HepG2 (cell line): ENCODE results near the gene AP4S1. TPM values are rescaled to one million over a fixed set of nuclear protein-coding genes. Genes with fewer than 3 reads are reported as not detected.

Experiments used
- ATAC-seq: fragments of 200-7000 bp; cut with Tn5 transposase; 3 replicates; pipeline ENCODE4 v1.9.1; 2020; ENCODE audit warnings: mild to moderate bottlenecking, moderate library complexity
- BruUV-seq: library from RNA; stranded (reverse); fragments of 400-500 nt; replicated peaks from 2 replicates; lab custom pipeline; 2021; lab: Mats Ljungman, UMichigan
- CTCF ChIA-PET: fragments of 300-600 bp; formaldehyde crosslinking; extraction: SDS; loops from one replicate; lab custom pipeline; 2021; ENCODE audit warnings: low total read pairs, inconsistent platforms, low intra/inter-chr PET ratio; lab: Yijun Ruan, JAX
- POLR2A ChIA-PET: fragments of 350-600 bp; sonication (Branson Sonifier 250); formaldehyde crosslinking; loops from one replicate; lab custom pipeline; 2020; ENCODE audit warnings: antibody characterized with exemption, inconsistent platforms; lab: Yijun Ruan, JAX
- DNase-seq: peaks from one replicate; pipeline ENCODE4 v3.0.0-alpha.2; 2015; ENCODE audit warnings: low spot score
- FAIRE-seq: peaks from 3 replicates; lab custom pipeline; 2011; peaks lifted over from hg19 to GRCh38; lab: Jason Lieb, UNC
- H2AFZ ChIP-seq: one replicate; pipeline ENCODE4 v1.6.1; 2011; ENCODE audit warnings: low read length, inconsistent platforms
- H3K27ac ChIP-seq: fragments of 300-600 bp; 3 replicates; pipeline ENCODE4 v1.8.0; 2011; ENCODE audit warnings: mixed run types, mild to moderate bottlenecking, mixed read lengths, low read length, inconsistent platforms; ENCODE audit not compliant: insufficient read depth; ENCODE audit errors: extremely low read length
- H3K27me3 ChIP-seq, 2 experiments: fragments of 200-600 bp in 1 of 2; 2 replicates in 1 of 2; 3 replicates in 1 of 2; pipeline versions ENCODE4 v1.6.0 to v1.8.0; 2011; ENCODE audit warnings: low read length in 2 of 2, mild to moderate bottlenecking in 2 of 2, moderate library complexity in 2 of 2, inconsistent platforms in 1 of 2; ENCODE audit not compliant: insufficient read depth in 2 of 2, control insufficient read depth in 1 of 2
- H3K36me3 ChIP-seq, 2 experiments: fragments of 200-600 bp in 1 of 2; replicated peaks in 1 of 2; 2 replicates in 1 of 2; 3 replicates in 1 of 2; pipeline versions ENCODE4 v1.5.1 to v1.8.0; 2011; ENCODE audit warnings: low read length in 2 of 2, inconsistent platforms in 1 of 2; ENCODE audit not compliant: insufficient read depth in 2 of 2, control insufficient read depth in 1 of 2
- H3K4me1 ChIP-seq: 2 replicates; pipeline ENCODE4 v1.5.1; 2012; ENCODE audit warnings: low read length, inconsistent platforms; ENCODE audit not compliant: insufficient read depth
- H3K4me2 ChIP-seq: 2 replicates; pipeline ENCODE4 v1.6.0; 2011; ENCODE audit warnings: low read depth, low read length, inconsistent platforms
- H3K4me3 ChIP-seq, 3 experiments: fragments of 200-600 bp in 1 of 3; sonication (generic), shearing (Covaris generic) in 1 of 3; replicated peaks in 1 of 3; 2 replicates each; pipeline ENCODE4 v1.5.1; 2011 to 2016; ENCODE audit warnings: low read length in 3 of 3, inconsistent platforms in 2 of 3, low read depth in 2 of 3, mild to moderate bottlenecking in 2 of 3, control low read depth in 1 of 3, mixed read lengths in 1 of 3; ENCODE audit not compliant: insufficient read depth in 1 of 3
- H3K79me2 ChIP-seq: one replicate; pipeline ENCODE4 v1.6.1; 2011; ENCODE audit warnings: low read length, inconsistent platforms; ENCODE audit not compliant: insufficient read depth
- H3K9ac ChIP-seq: 2 replicates; pipeline ENCODE4 v1.6.0; 2011; ENCODE audit warnings: mild to moderate bottlenecking, low read depth, low read length, inconsistent platforms; ENCODE audit not compliant: insufficient read depth
- H3K9me3 ChIP-seq: 2 replicates; pipeline ENCODE4 v1.5.1; 2012; ENCODE audit warnings: mild to moderate bottlenecking, low read length
- H4K20me1 ChIP-seq: 2 replicates; pipeline ENCODE4 v1.6.0; 2011; ENCODE audit warnings: inconsistent platforms, mild to moderate bottlenecking, low read length, moderate library complexity; ENCODE audit not compliant: insufficient read depth
- CHCHD3 ChIP-seq: sonication (generic); formaldehyde crosslinking; IDR thresholded peaks from 2 replicates; pipeline ENCODE4 v1.8.0; 2022; ENCODE audit warnings: mild to moderate bottlenecking, missing genetic modification reagents, moderate library complexity
- CTCF ChIP-seq: sonication (generic); formaldehyde crosslinking; IDR thresholded peaks from 2 replicates; pipeline ENCODE4 v1.5.0; 2020; ENCODE audit warnings: mild to moderate bottlenecking, missing genetic modification reagents, moderate library complexity
- DNMT3B ChIP-seq: conservative IDR thresholded peaks from 2 replicates; pipeline ENCODE4 v1.6.1; 2016; ENCODE audit warnings: missing biosample characterization, control low read depth
- HDAC1 ChIP-seq: sonication (generic); formaldehyde crosslinking; IDR thresholded peaks from 2 replicates; pipeline ENCODE4 v1.5.1; 2020; ENCODE audit warnings: mild to moderate bottlenecking, missing genetic modification reagents
- HDAC6 ChIP-seq: fragments of 200-600 bp; sonication (generic); IDR thresholded peaks from 2 replicates; pipeline ENCODE4 v1.7.0; 2017; ENCODE audit warnings: mild to moderate bottlenecking, antibody characterized with exemption, low read length, low read depth
- HNRNPUL1 ChIP-seq: fragments of 200-400 bp; formaldehyde crosslinking; IDR thresholded peaks from 2 replicates; pipeline ENCODE4 v1.6.1; 2017; ENCODE audit warnings: low read depth, mild to moderate bottlenecking, low read length, moderate library complexity
- MED1 ChIP-seq: sonication (generic); formaldehyde crosslinking; IDR thresholded peaks from 2 replicates; pipeline ENCODE4 v1.4.0; 2020; ENCODE audit warnings: missing genetic modification reagents
- NFYC ChIP-seq: IDR thresholded peaks from 2 replicates; pipeline ENCODE4 v1.6.1; 2016; ENCODE audit warnings: missing genetic modification reagents, missing compliant biosample characterization
- TEAD3 ChIP-seq: optimal IDR thresholded peaks from 2 replicates; pipeline ENCODE3; 2016; ENCODE audit warnings: borderline replicate concordance
- ZNF296 ChIP-seq: sonication (generic); formaldehyde crosslinking; conservative IDR thresholded peaks from 2 replicates; pipeline ENCODE4 v1.5.0; 2020; ENCODE audit warnings: mild to moderate bottlenecking, missing genetic modification reagents
- ZNF362 ChIP-seq: sonication (generic); formaldehyde crosslinking; IDR thresholded peaks from 2 replicates; pipeline ENCODE4 v1.4.0; 2020; ENCODE audit warnings: missing genetic modification reagents, mild to moderate bottlenecking, borderline replicate concordance
- ZNF414 ChIP-seq: sonication (generic); formaldehyde crosslinking; IDR thresholded peaks from 2 replicates; pipeline ENCODE4 v1.5.0; 2020; ENCODE audit warnings: missing genetic modification reagents
- ZNF557 ChIP-seq: sonication (generic); formaldehyde crosslinking; IDR thresholded peaks from 2 replicates; pipeline ENCODE4 v1.4.0; 2020; ENCODE audit warnings: missing genetic modification reagents
- ZNF746 ChIP-seq: sonication (generic); formaldehyde crosslinking; IDR thresholded peaks from 2 replicates; pipeline ENCODE4 v1.8.0; 2022; ENCODE audit warnings: mild to moderate bottlenecking, missing genetic modification reagents
- ZNF773 ChIP-seq: sonication (generic); formaldehyde crosslinking; IDR thresholded peaks from 2 replicates; pipeline ENCODE4 v1.4.0; 2020; ENCODE audit warnings: missing genetic modification reagents, borderline replicate concordance
- ZNF781 ChIP-seq: sonication (generic); formaldehyde crosslinking; IDR thresholded peaks from 2 replicates; pipeline ENCODE4 v1.5.1; 2020; ENCODE audit warnings: borderline replicate concordance, mild to moderate bottlenecking, missing genetic modification reagents; ENCODE audit errors: not compliant biosample characterization
- WGBS: methylation state at CpG from one replicate; pipeline ENCODE4 v1.1.6; 2017; ENCODE audit warnings: low lambda C conversion rate; 5-methylcytosine and 5-hydroxymethylcytosine counted together
- in situ Hi-C: cut with HindIII; loops from 2 replicates; pipeline ENCODE4 v1.10.0; 2017; ENCODE audit warnings: low pct_unique_long_range_greater_than_20kb; ENCODE audit not compliant: extremely low pct_ligation_motif_present
- intact Hi-C: fragments of 100-400 bp; cut with micrococcal nuclease; formaldehyde crosslinking; loops from one replicate; pipeline ENCODE4 v1.10.0; 2022; ENCODE audit not compliant: unreplicated experiment
- polyA plus RNA-seq, 8 experiments: library from polyadenylated mRNA; depleted of rRNA in 3 of 8; stranded (reverse) in 7 of 8; unstranded in 1 of 8; fragments of >200 nt; fragmentation: Illumina TruSeq in 4 of 8; extraction: Trizol in 4 of 8; gene quantifications; 2 replicates each; pipeline versions ENCODE4 v1.2.1 to v1.2.3, GENCODE V29; 2011 to 2016; ENCODE audit warnings: low read depth in 4 of 8, missing spikeins in 1 of 8, mixed read lengths in 1 of 8; ENCODE audit not compliant: insufficient read depth in 1 of 8
- total RNA-seq, 5 experiments: library from RNA; depleted of rRNA; stranded (reverse); fragments of >200 nt; fragmentation: Illumina TruSeq; extraction: Trizol; gene quantifications; 2 replicates each; pipeline ENCODE4 v1.2.3, GENCODE V29; 2016; ENCODE audit warnings: low read depth in 1 of 5

The AP4S1 gene
- total and polyA plus RNA-seq, 2 of the 13 experiments (the other 11 are each of a cell fraction or from before 2014, with no cell fraction given), result 3.9 to 21.1 TPM

- H3K4me1 ChIP-seq, result peaks cover 75% of the 10 kb centered on the region
- H3K4me3 ChIP-seq, result no peak overlapping the region
- no peak overlapping the region for H3K9ac ChIP-seq
- 94% methylated on average over 5 of the region's 5 CpGs for WGBS
- H3K27me3 ChIP-seq, result peaks cover 0 to 2% of the 10 kb centered on the region in 2 experiments; a peak in 1 of 5 replicates
- in situ Hi-C loops (no loop called here), intact Hi-C loops (no loop called here)
- H3K9me3 ChIP-seq, result no peaks in the 10 kb centered on the region
- H3K36me3 ChIP-seq, result no peaks in the 10 kb centered on the region
- ChIA-PET CTCF (no interaction called here), POLR2A (interaction anchor here (1.1 kb wide), 1 partner anchor 9 kb away, joined by 4 read pairs; no protein-coding TSS in a partner anchor)
- no peak overlapping the region for H2AFZ ChIP-seq
- TF ChIP-seq ZNF557 (CRISPR knock-in tag) (0 out of 2 replicates have a peak, but pooled peaks have one; percentile 39), ZNF362 (peak; percentile 21; the same call in 1 of the 2 replicates), ZNF781 (peak; percentile 67), CHCHD3 (CRISPR knock-in tag) (no peak), HNRNPUL1 (no peak), NFYC (peak; percentile 12; the same call in 1 of the 2 replicates), ZNF296 (no peak), ZNF746 (CRISPR knock-in tag) (no peak), DNMT3B (CRISPR knock-in tag) (no peak), MED1 (CRISPR knock-in tag) (peak; percentile 18; the same call in 1 of the 2 replicates), ZNF773 (0 out of 2 replicates have a peak, but pooled peaks have one; percentile 50), ZNF414 (CRISPR knock-in tag) (no peak), HDAC1 (0 out of 2 replicates have a peak, but pooled peaks have one; percentile 19), HDAC6 (no peak), TEAD3 (CRISPR knock-in tag) (peak; percentile 20), CTCF (CRISPR knock-in tag) (0 out of 2 replicates have a peak, but pooled peaks have one; percentile 17)
- H3K79me2 ChIP-seq, result peaks cover 21% of the 10 kb centered on the region
- H4K20me1 ChIP-seq, result no peaks in the 10 kb centered on the region
- FAIRE-seq (no peak), ATAC-seq (no peak), DNase-seq (no peak)
- BruUV-seq, result no TSS peak
- no peak overlapping the region for H3K27ac ChIP-seq
- no peak overlapping the region for H3K4me2 ChIP-seq
These were observed 5.0 kb downstream of the AP4S1 start for GRCh38 chr14:31030469-31030868.
